Tibial nerve (tissue), 4 donors: ENCODE measurements around the gene ATMIN. TPM values are rescaled to one million over a fixed set of nuclear protein-coding genes. Genes with fewer than 3 reads are reported as not detected.

Experiments
- DNase-seq, 2 donors: peaks; one replicate each; pipeline ENCODE4 v3.0.0-alpha.2; 2019; ENCODE audit warnings: low spot score in 2 of 2
- H3K27ac ChIP-seq, 4 donors: fragments of 200-600 bp; sonication (generic) in 3 of 4; one replicate each; pipeline ENCODE4 v1.5.1; 2017 to 2019; ENCODE audit warnings: mild to moderate bottlenecking in 1 of 4
- H3K27me3 ChIP-seq, 2 donors: fragments of 200-600 bp; sonication (generic) in 1 of 2; one replicate each; pipeline versions ENCODE4 v1.5.1 to v1.6.0; 2017 to 2019
- H3K36me3 ChIP-seq, 3 donors: fragments of 200-600 bp; sonication (generic); one replicate each; pipeline ENCODE4 v1.5.1; 2018 to 2019
- H3K4me1 ChIP-seq, 4 donors: fragments of 200-600 bp; sonication (generic) in 3 of 4; one replicate each; pipeline ENCODE4 v1.5.1; 2017 to 2019
- H3K4me3 ChIP-seq, 4 donors: fragments of 200-600 bp; sonication (generic) in 3 of 4; one replicate each; pipeline ENCODE4 v1.5.1; 2017 to 2019; ENCODE audit warnings: mild to moderate bottlenecking in 1 of 4, moderate library complexity in 1 of 4
- H3K9me3 ChIP-seq, 4 donors: fragments of 200-600 bp; sonication (generic) in 3 of 4; one replicate each; pipeline ENCODE4 v1.5.1; 2017 to 2019
- CTCF ChIP-seq, 5 experiments: fragments of 200-600 bp in 3 of 5; fragments of 450-650 bp in 2 of 5; sonication (generic) in 3 of 5; IDR thresholded peaks; one replicate each; pipeline ENCODE4 v1.5.1; 2016 to 2019; ENCODE audit warnings: antibody characterized with exemption in 5 of 5, mild to moderate bottlenecking in 3 of 5, moderate library complexity in 2 of 5
- EP300 ChIP-seq, 2 donors: sonication (generic); formaldehyde crosslinking; IDR thresholded peaks; one replicate each; pipeline ENCODE4 v1.6.1; 2017; ENCODE audit warnings: antibody characterized with exemption in 2 of 2, mild to moderate bottlenecking in 1 of 2
- POLR2A ChIP-seq, 2 donors: fragments of 450-650 bp; IDR thresholded peaks; one replicate each; pipeline ENCODE4 v1.6.1; 2017; ENCODE audit warnings: antibody characterized with exemption in 2 of 2, mild to moderate bottlenecking in 2 of 2, moderate library complexity in 2 of 2
- WGBS, 2 donors: methylation state at CpG; one replicate each; pipeline ENCODE4 v1.1.5; 2018; 5-methylcytosine and 5-hydroxymethylcytosine counted together
- total RNA-seq, 4 donors: library from RNA; depleted of rRNA; stranded (reverse); fragments of >200 nt; gene quantifications; one replicate each; pipeline ENCODE4 v1.1.0, GENCODE V29; 2016

ATMIN gene
- total RNA-seq, 4 donors from 2014 or later, result 16.2 to 31.2 (median 24.4) TPM

GRCh38 chr16:81077076-81077940 is 41.7 kb downstream of the ATMIN start, which contains the start of gene C16orf46:
TSS of gene C16orf46 (minus strand) at chr16:81077238. CDS start at chr16:81063955, 13,283 bp downstream.
- peak in 2 of 5 experiments; percentile 22 to 23 for TF ChIP-seq CTCF (IDR thresholded peaks at IDR 0.05)
- peak; percentile 60 to 94 for TF ChIP-seq EP300 (IDR thresholded peaks at IDR 0.05)
- peak in 1 of 2 donors; percentile 79 for TF ChIP-seq POLR2A (IDR thresholded peaks at IDR 0.05)
- peak; percentile 96 to 97 for DNase-seq
- Histone ChIP-seq H3K27me3 (no peaks in the 10 kb centered on the region), H3K4me3 (peak within 1 kb of the TSS; percentile 43 to 94 (median 57)), H3K27ac (peak within 1 kb of the TSS; percentile 79 to 98 (median 92)), H3K4me1 (peaks cover 0 to 11% (median 1%) of the 10 kb centered on the region in 4 donors), H3K36me3 (peaks cover 0 to 11% (median 0%) of the 10 kb centered on the region in 3 donors), H3K9me3 (no peaks in the 10 kb centered on the region)
- WGBS, 2 donors, result 11 to 23% methylated on average over 25 to 57 of the region's 59 CpGs

GRCh38 chr16:81080233-81080632 is 44.6 kb downstream of the ATMIN start:
- TF ChIP-seq EP300 (IDR thresholded peaks at IDR 0.05) (no peak), CTCF (IDR thresholded peaks at IDR 0.05) (no peak), POLR2A (IDR thresholded peaks at IDR 0.05) (no peak)
- Histone ChIP-seq H3K27me3 (no peaks in the 10 kb centered on the region), H3K9me3 (no peaks in the 10 kb centered on the region), H3K27ac (no peak overlapping the region), H3K4me1 (peaks cover 0 to 11% (median 1%) of the 10 kb centered on the region in 4 donors), H3K36me3 (peaks cover 0 to 30% (median 0%) of the 10 kb centered on the region in 3 donors), H3K4me3 (no peak overlapping the region)
- no peak for DNase-seq
- 76 to 80% methylated on average over 1 of the region's 1 CpG for WGBS, 2 donors

GRCh38 chr16:81081014-81081413 is 45.4 kb downstream of the ATMIN start:
- no peaks in the 10 kb centered on the region for H3K9me3 ChIP-seq
- 93 to 95% methylated on average over 4 of the region's 4 CpGs for WGBS, 2 donors
- H3K36me3 ChIP-seq, result peaks cover 0 to 33% (median 0%) of the 10 kb centered on the region in 3 donors
- TF ChIP-seq CTCF (IDR thresholded peaks at IDR 0.05) (no peak), POLR2A (IDR thresholded peaks at IDR 0.05) (no peak), EP300 (IDR thresholded peaks at IDR 0.05) (no peak)
- no peak overlapping the region for H3K27ac ChIP-seq
- no peak for DNase-seq
- H3K4me3 ChIP-seq, result no peak overlapping the region
- H3K4me1 ChIP-seq, result peaks cover 0 to 10% (median 1%) of the 10 kb centered on the region in 4 donors
- H3K27me3 ChIP-seq, result no peaks in the 10 kb centered on the region

GRCh38 chr16:81088836-81089235 is 53.2 kb downstream of the ATMIN start:
- Histone ChIP-seq H3K27me3 (no peaks in the 10 kb centered on the region), H3K27ac (no peak overlapping the region), H3K9me3 (no peaks in the 10 kb centered on the region), H3K4me1 (no peaks in the 10 kb centered on the region), H3K4me3 (no peak overlapping the region), H3K36me3 (peaks cover 0 to 49% (median 0%) of the 10 kb centered on the region in 3 donors)
- TF ChIP-seq CTCF (IDR thresholded peaks at IDR 0.05), result no peak
- no peak for TF ChIP-seq POLR2A (IDR thresholded peaks at IDR 0.05)
- no peak for TF ChIP-seq EP300 (IDR thresholded peaks at IDR 0.05)
- 95 to 97% methylated on average over 5 of the region's 5 CpGs for WGBS, 2 donors
- DNase-seq, result no peak

GRCh38 chr16:81094771-81095251 is 59.2 kb downstream of the ATMIN start:
- no peaks in the 10 kb centered on the region for H3K27me3 ChIP-seq
- peaks cover 0 to 9% (median 0%) of the 10 kb centered on the region in 3 donors for H3K36me3 ChIP-seq
- H3K4me3 ChIP-seq, result peak overlapping the region in 1 of 4 donors; percentile 82
- peaks cover 0 to 9% (median 5%) of the 10 kb centered on the region in 4 donors for H3K4me1 ChIP-seq
- H3K27ac ChIP-seq, result peak overlapping the region in 2 of 4 donors; percentile 8 to 9
- WGBS, 2 donors, result 61 to 66% methylated on average over 21 of the region's 21 CpGs
- H3K9me3 ChIP-seq, result no peaks in the 10 kb centered on the region
- TF ChIP-seq EP300 (IDR thresholded peaks at IDR 0.05), result no peak
- TF ChIP-seq CTCF (IDR thresholded peaks at IDR 0.05), result no peak
- no peak for DNase-seq
